Calu3 (cell line): Measurements from ENCODE around the gene ATP6V1G1. TPM values are rescaled to one million over a fixed set of nuclear protein-coding genes. Genes with fewer than 3 reads are reported as not detected.
A peak's percentile ranks its signal among the peaks of the same experiment; 100 is the strongest.

ENCODE experiments used
- BruUV-seq: library from RNA; stranded (reverse); fragments of 400-500 nt; replicated peaks from 2 replicates; lab custom pipeline; 2021; lab: Mats Ljungman, UMichigan
- CTCF ChIA-PET: fragments of 300-600 bp; sonication (Branson Sonifier 250); formaldehyde crosslinking; loops from one replicate; lab custom pipeline; 2022; ENCODE audit warnings: antibody characterized with exemption; lab: Charles Lee
- DNase-seq: peaks from one replicate; pipeline ENCODE4 v3.0.0; 2022
- H3K27ac Mint-ChIP-seq: one replicate; pipeline ENCODE4 v1.8.0; 2022; ENCODE audit warnings: mixed read lengths; ENCODE audit not compliant: unreplicated experiment
- H3K27me3 Mint-ChIP-seq: one replicate; pipeline ENCODE4 v1.8.0; 2022; ENCODE audit warnings: mixed read lengths; ENCODE audit not compliant: unreplicated experiment
- H3K36me3 Mint-ChIP-seq: one replicate; pipeline ENCODE4 v1.8.0; 2022; ENCODE audit warnings: mild to moderate bottlenecking, moderate library complexity, mixed read lengths; ENCODE audit not compliant: insufficient read depth, unreplicated experiment
- H3K4me1 Mint-ChIP-seq: one replicate; pipeline ENCODE4 v1.8.0; 2022; ENCODE audit warnings: mild to moderate bottlenecking, low read depth, mixed read lengths; ENCODE audit not compliant: unreplicated experiment
- H3K4me3 Mint-ChIP-seq: one replicate; pipeline ENCODE4 v1.8.0; 2022; ENCODE audit warnings: mild to moderate bottlenecking, low read depth, moderate library complexity, mixed read lengths; ENCODE audit not compliant: unreplicated experiment
- H3K9me3 Mint-ChIP-seq: one replicate; pipeline ENCODE4 v1.8.0; 2022; ENCODE audit warnings: low read depth, mixed read lengths; ENCODE audit not compliant: unreplicated experiment
- intact Hi-C: fragments of 100-400 bp; cut with micrococcal nuclease; formaldehyde crosslinking; loops from one replicate; pipeline ENCODE4 v1.10.0; 2022; ENCODE audit not compliant: unreplicated experiment
- total RNA-seq: library from RNA; stranded (reverse); gene quantifications from 2 replicates; pipeline ENCODE4 v1.2.3, GENCODE V29; 2022
- TF ChIP-seq, protein P1 (sequence below): fragments of 200-600 bp; IDR thresholded peaks from one replicate; pipeline ENCODE4 v1.8.0; 2022; ENCODE audit warnings: antibody characterized with exemption; ENCODE audit not compliant: unreplicated experiment

Gene ATP6V1G1
- total RNA-seq, 1 experiment from 2014 or later: 50.1 TPM

DNA sequence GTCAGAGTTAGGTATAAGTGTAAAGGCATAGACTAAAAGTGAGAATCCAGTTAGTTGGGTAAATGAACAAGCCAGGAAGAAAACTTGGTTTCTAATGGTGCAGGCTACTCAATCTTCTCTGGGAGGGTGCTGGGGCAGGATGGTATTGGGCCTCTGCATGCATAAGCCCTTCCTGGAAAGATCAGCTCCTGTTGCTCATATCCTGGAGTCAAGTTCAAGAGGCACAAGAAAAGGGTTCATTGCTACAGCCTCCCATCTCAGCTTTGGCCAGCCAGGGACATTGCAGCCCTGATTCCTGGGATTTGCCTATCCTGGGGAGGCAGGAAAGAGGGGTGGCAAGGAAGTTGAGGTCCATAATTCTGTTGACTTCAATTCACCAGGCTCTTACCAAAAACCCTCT, 40.7 kb upstream of the ATP6V1G1 start:
- Mint-ChIP-seq H3K27me3 (peaks cover 44% of the 10 kb centered on the region), H3K27ac (no peak overlapping the region), H3K36me3 (no peaks in the 10 kb centered on the region), H3K4me1 (peaks cover 5% of the 10 kb centered on the region), H3K4me3 (no peak overlapping the region), H3K9me3 (no peaks in the 10 kb centered on the region)
- no TSS peak for BruUV-seq
- no peak for DNase-seq
- TF ChIP-seq, protein P1, sequence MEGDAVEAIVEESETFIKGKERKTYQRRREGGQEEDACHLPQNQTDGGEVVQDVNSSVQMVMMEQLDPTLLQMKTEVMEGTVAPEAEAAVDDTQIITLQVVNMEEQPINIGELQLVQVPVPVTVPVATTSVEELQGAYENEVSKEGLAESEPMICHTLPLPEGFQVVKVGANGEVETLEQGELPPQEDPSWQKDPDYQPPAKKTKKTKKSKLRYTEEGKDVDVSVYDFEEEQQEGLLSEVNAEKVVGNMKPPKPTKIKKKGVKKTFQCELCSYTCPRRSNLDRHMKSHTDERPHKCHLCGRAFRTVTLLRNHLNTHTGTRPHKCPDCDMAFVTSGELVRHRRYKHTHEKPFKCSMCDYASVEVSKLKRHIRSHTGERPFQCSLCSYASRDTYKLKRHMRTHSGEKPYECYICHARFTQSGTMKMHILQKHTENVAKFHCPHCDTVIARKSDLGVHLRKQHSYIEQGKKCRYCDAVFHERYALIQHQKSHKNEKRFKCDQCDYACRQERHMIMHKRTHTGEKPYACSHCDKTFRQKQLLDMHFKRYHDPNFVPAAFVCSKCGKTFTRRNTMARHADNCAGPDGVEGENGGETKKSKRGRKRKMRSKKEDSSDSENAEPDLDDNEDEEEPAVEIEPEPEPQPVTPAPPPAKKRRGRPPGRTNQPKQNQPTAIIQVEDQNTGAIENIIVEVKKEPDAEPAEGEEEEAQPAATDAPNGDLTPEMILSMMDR: no peak
- CTCF ChIA-PET: no interaction called here
- intact Hi-C loops: no loop called here

DNA sequence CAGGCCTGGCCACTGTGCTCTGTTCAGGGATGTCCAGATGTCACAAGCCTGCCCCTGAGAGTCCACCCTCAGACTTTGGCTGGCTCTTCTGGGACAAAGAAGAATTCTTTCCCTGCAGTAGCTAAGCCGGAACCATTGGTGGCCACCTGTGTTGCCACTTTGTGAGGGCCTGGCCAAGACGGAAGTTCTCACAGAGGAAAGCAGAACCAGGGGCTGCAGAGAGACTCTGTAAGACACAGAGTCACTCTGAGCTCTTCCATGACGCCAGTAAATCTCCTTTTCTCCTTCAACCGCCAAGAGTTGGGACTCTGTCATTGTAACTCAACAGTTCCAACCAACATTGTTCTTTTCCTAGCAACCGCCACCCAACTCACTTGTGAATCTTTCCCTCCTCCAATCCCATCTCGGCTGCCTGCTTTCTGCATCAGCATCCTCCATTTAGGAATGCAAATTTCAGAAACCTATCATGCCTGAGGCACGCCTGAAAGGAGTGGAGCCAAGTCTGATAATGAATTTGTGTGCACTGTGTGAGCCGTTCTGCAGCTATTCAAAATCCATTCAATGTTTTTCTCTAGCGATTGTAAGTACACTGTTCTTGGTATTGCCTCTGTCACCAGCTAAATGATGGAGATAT, 37.8 kb upstream of the ATP6V1G1 start:
- TF ChIP-seq, protein P1: no peak
- Mint-ChIP-seq H3K36me3 (no peaks in the 10 kb centered on the region), H3K4me1 (peaks cover 9% of the 10 kb centered on the region), H3K9me3 (no peaks in the 10 kb centered on the region), H3K27ac (no peak overlapping the region), H3K27me3 (peaks cover 37% of the 10 kb centered on the region), H3K4me3 (no peak overlapping the region)
- DNase-seq: no peak
- BruUV-seq: no TSS peak
- intact Hi-C loops: no loop called here
- CTCF ChIA-PET: no interaction called here

DNA sequence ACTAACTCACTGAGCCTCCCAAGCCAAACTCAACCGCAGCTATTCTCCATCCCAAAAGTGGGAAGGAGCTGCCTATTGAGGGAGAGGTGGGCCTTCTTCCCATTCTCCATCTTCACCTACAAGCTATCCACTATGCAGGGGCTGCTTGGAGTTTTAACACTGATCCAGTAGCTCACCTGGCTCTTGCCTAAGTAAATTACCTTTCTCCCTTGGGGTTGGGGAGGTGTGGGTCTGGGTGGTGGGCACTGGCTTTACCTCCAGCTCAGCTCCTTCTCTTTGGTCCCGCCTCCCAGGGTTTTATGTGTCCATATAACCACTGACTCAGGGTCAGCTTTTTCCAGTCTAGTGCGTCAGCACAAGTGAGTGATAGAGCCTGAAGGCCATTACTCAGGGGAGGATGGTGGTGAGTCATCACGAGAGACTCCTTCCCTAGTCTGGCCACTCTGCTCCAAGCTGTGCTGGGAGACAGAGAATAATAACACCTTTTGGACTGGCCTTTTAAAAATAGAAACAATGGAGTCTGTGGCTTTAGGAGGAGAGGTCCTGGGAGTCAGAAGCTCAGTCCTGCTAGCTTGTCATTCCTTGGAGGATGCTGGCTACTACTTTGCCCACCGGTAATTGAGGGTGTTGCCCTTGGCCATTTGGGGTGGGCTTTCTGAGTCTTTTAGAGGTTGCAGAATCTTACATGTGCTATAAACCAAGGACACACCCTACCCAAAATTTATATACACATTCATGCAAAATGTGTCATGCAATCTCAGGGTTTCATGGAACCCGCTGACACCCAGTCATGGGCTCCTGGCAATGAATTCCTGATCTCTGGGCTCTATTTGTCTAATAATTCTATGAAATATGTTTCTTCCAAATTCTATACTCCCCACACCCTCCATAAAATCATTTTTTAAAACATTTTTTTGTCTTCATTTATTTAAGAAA, 35.6 kb upstream of the ATP6V1G1 start:
- Mint-ChIP-seq H3K27me3 (peaks cover 22% of the 10 kb centered on the region), H3K9me3 (no peaks in the 10 kb centered on the region), H3K36me3 (no peaks in the 10 kb centered on the region), H3K4me3 (peak overlapping the region; percentile 19), H3K27ac (peak overlapping the region; percentile 86), H3K4me1 (peaks cover 9% of the 10 kb centered on the region)
- intact Hi-C loops: no loop called here
- no TSS peak for BruUV-seq
- DNase-seq: peak; percentile 79
- TF ChIP-seq, protein P1: no peak
- CTCF ChIA-PET: interaction anchor here (0.7 to 1.2 kb wide), 3 partner anchors 24 to 101 kb away, joined by 3 to 4 read pairs (median 4); no protein-coding TSS in a partner anchor

DNA sequence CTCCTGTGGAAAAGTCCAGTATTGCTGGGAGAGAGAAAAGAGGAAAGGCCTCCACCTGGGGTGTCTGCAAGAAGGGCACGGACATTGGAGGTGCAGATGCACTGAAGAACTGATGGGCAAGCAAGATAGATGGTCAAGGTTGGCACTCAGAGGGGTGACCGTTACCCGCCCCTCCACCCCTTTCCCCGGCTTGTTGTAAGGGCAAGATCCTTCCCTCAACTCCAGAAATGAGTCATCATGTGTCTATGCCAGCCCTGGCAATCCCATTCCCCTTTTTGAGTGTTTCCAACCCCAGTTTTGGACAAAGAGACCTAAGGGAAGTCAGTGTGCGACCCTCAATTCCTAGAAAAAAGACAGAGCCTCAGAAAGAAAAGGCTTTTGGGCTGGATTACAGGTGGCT, 34.9 kb upstream of the ATP6V1G1 start:
- no peak overlapping the region for H3K4me3 Mint-ChIP-seq
- CTCF ChIA-PET: no interaction called here
- no peak for DNase-seq
- TF ChIP-seq, protein P1: no peak
- H3K36me3 Mint-ChIP-seq: no peaks in the 10 kb centered on the region
- BruUV-seq: no TSS peak
- peaks cover 9% of the 10 kb centered on the region for H3K4me1 Mint-ChIP-seq
- H3K27ac Mint-ChIP-seq: no peak overlapping the region
- intact Hi-C loops: no loop called here
- H3K9me3 Mint-ChIP-seq: no peaks in the 10 kb centered on the region
- H3K27me3 Mint-ChIP-seq: peaks cover 15% of the 10 kb centered on the region
